SK-N-SH treated with all-trans-retinoic acid at 6 μM for 48 hours (cell line): ENCODE data around the gene PDE1C.

ENCODE experiments used
- ARNTL ChIP-seq: fragments of 450-650 bp; formaldehyde crosslinking; IDR thresholded peaks from 2 replicates; pipeline ENCODE4 v1.5.0; 2020; ENCODE audit warnings: low read depth, mild to moderate bottlenecking, moderate library complexity, borderline replicate concordance
- CREB5 ChIP-seq: fragments of 250-450 bp; sonication (Bioruptor Pico); IDR thresholded peaks from 2 replicates; pipeline ENCODE4 v1.5.1; 2020; ENCODE audit warnings: low read depth, mild to moderate bottlenecking, moderate library complexity
- GLIS3 ChIP-seq: fragments of 250-450 bp; sonication (Bioruptor Pico); IDR thresholded peaks from 2 replicates; pipeline ENCODE4 v1.5.0; 2020; ENCODE audit warnings: mild to moderate bottlenecking, moderate library complexity
- RARB ChIP-seq: fragments of 250-450 bp; sonication (Bioruptor Pico); IDR thresholded peaks from 2 replicates; pipeline ENCODE4 v1.8.0; 2021; ENCODE audit warnings: mild to moderate bottlenecking, moderate library complexity
- SNAI2 ChIP-seq: fragments of 250-450 bp; sonication (Bioruptor Pico); IDR thresholded peaks from 2 replicates; pipeline ENCODE4 v1.5.0; 2020; ENCODE audit warnings: mild to moderate bottlenecking, moderate library complexity
- TSHZ2 ChIP-seq: fragments of 250-450 bp; sonication (Bioruptor Pico); IDR thresholded peaks from 2 replicates; pipeline ENCODE4 v1.5.0; 2020; ENCODE audit warnings: mild to moderate bottlenecking, moderate library complexity

GRCh38 chr7:32056767-32057166 is 13.4 kb downstream of the PDE1C start:
- TF ChIP-seq CREB5 (CRISPR knock-in tag) (no peak), GLIS3 (CRISPR knock-in tag) (no peak), RARB (CRISPR knock-in tag) (no peak), SNAI2 (CRISPR knock-in tag) (no peak), ARNTL (CRISPR knock-in tag) (no peak), TSHZ2 (no peak)
